ENCODE measurements around the gene HYAL1.

Gene HYAL1

GRCh38 chr3:50260027-50260941 lies 43.1 kb downstream of the HYAL1 start:
- peak; percentile 86 for DNase-seq (ENCODE audit: low read depth)
- H3K4me3 ChIP-seq (ENCODE audit: low read length), result peak overlapping the region; percentile 60
- TF ChIP-seq CTCF (conservative IDR thresholded peaks at IDR 0.05; ENCODE audit: low read length), result peak; percentile 59

- TF ChIP-seq CTCF (conservative IDR thresholded peaks at IDR 0.05; ENCODE audit: low read length), result no peak
- H3K4me3 ChIP-seq (ENCODE audit: low read length), result no peak overlapping the region
Measured at GRCh38 chr3:50259432-50260026, 43.8 kb downstream of the HYAL1 start.

GRCh38 chr3:50258979-50259378 lies 44.4 kb downstream of the HYAL1 start:
- H3K4me3 ChIP-seq (ENCODE audit: low read length), result no peak overlapping the region
- TF ChIP-seq CTCF (conservative IDR thresholded peaks at IDR 0.05; ENCODE audit: low read length), result no peak
- DNase-seq (ENCODE audit: low read depth), result no peak

More at GRCh38 chr3:50259432-50260026, 43.8 kb downstream of the HYAL1 start:
- no peak for DNase-seq (ENCODE audit: low read depth)

GRCh38 chr3:50258029-50258680 lies 45.2 kb downstream of the HYAL1 start:
- TF ChIP-seq CTCF (conservative IDR thresholded peaks at IDR 0.05; ENCODE audit: low read length), result no peak
- DNase-seq (ENCODE audit: low read depth), result no peak
- no peak overlapping the region for H3K4me3 ChIP-seq (ENCODE audit: low read length)

GRCh38 chr3:50256978-50257890 lies 46.1 kb downstream of the HYAL1 start:
- no peak overlapping the region for H3K4me3 ChIP-seq (ENCODE audit: low read length)
- TF ChIP-seq CTCF (conservative IDR thresholded peaks at IDR 0.05; ENCODE audit: low read length), result peak; percentile 56
- no peak for DNase-seq (ENCODE audit: low read depth)

GRCh38 chr3:50255251-50255615 lies 48.1 kb downstream of the HYAL1 start:
- TF ChIP-seq CTCF (conservative IDR thresholded peaks at IDR 0.05; ENCODE audit: low read length), result no peak
- no peak for DNase-seq (ENCODE audit: low read depth)
- H3K4me3 ChIP-seq (ENCODE audit: low read length), result no peak overlapping the region

Measured in AG10803 (cell line).